HEK293 (cell line): ENCODE measurements around the gene PIP5KL1.
A peak's percentile ranks its signal among the peaks of the same experiment; 100 is the strongest.

ENCODE experiments used
- CTCF ChIA-PET: fragments of 350-600 bp; formaldehyde crosslinking; extraction: SDS; loops from one replicate; lab custom pipeline; 2021; ENCODE audit warnings: antibody characterized with exemption; lab: Yijun Ruan, JAX
- POLR2A ChIA-PET: fragments of 300-600 bp; formaldehyde crosslinking; extraction: SDS; loops from one replicate; lab custom pipeline; 2020; ENCODE audit warnings: antibody characterized with exemption, inconsistent platforms; lab: Yijun Ruan, JAX
- H3K27ac ChIP-seq: fragments of 200-500 bp; sonication (Bioruptor generic); 2 replicates; pipeline ENCODE4 v1.5.1; 2014; ENCODE audit warnings: low read depth, low read length, control low read depth, inconsistent platforms; ENCODE audit errors: extremely low read depth
- H3K36me3 ChIP-seq, 2 experiments: fragments of 200-500 bp in 1 of 2; sonication (Bioruptor generic) in 1 of 2; 1 replicate in 1 of 2; 2 replicates in 1 of 2; pipeline ENCODE4 v1.5.1; 2014 to 2017; ENCODE audit warnings: inconsistent platforms in 2 of 2, low read length in 2 of 2; ENCODE audit not compliant: control insufficient read depth in 2 of 2, insufficient read depth in 1 of 2
- H3K4me1 ChIP-seq: fragments of 200-500 bp; sonication (Bioruptor generic); 2 replicates; pipeline ENCODE4 v1.5.1; 2014; ENCODE audit warnings: mild to moderate bottlenecking, low read length, inconsistent platforms; ENCODE audit not compliant: control insufficient read depth, insufficient read depth
- H3K4me3 ChIP-seq: 2 replicates; pipeline ENCODE4 v1.5.1; 2011; ENCODE audit warnings: low read depth, mild to moderate bottlenecking, control low read depth, low read length, moderate library complexity
- H3K9me3 ChIP-seq: fragments of 200-500 bp; sonication (Bioruptor generic); 2 replicates; pipeline ENCODE4 v1.5.1; 2014; ENCODE audit warnings: low read depth, low read length, inconsistent platforms; ENCODE audit not compliant: control insufficient read depth, insufficient read depth
- BCL11A ChIP-seq: fragments of 450-650 bp; formaldehyde crosslinking; IDR thresholded peaks from 2 replicates; pipeline ENCODE4 v1.5.1; 2016; ENCODE audit warnings: low read depth, missing biosample characterization, missing genetic modification characterization
- BCL11B ChIP-seq: fragments of 450-650 bp; formaldehyde crosslinking; IDR thresholded peaks from 2 replicates; pipeline ENCODE4 v1.5.1; 2016; ENCODE audit warnings: low read depth, missing biosample characterization, missing genetic modification characterization
- EGR2 ChIP-seq: fragments of 450-650 bp; formaldehyde crosslinking; IDR thresholded peaks from 2 replicates; pipeline ENCODE4 v1.5.1; 2016; ENCODE audit warnings: low read depth, missing biosample characterization, missing genetic modification characterization
- FEZF1 ChIP-seq: fragments of 450-650 bp; formaldehyde crosslinking; IDR thresholded peaks from 2 replicates; pipeline ENCODE4 v1.5.1; 2016; ENCODE audit warnings: missing biosample characterization, missing genetic modification characterization
- GLIS2 ChIP-seq: fragments of 450-650 bp; formaldehyde crosslinking; IDR thresholded peaks from 2 replicates; pipeline ENCODE4 v1.5.1; 2016; ENCODE audit warnings: missing biosample characterization, missing genetic modification characterization
- KLF1 ChIP-seq: fragments of 450-650 bp; formaldehyde crosslinking; IDR thresholded peaks from 2 replicates; pipeline ENCODE4 v1.5.1; 2016; ENCODE audit warnings: missing biosample characterization, missing genetic modification characterization
- MYNN ChIP-seq: fragments of 450-650 bp; formaldehyde crosslinking; IDR thresholded peaks from 2 replicates; pipeline ENCODE4 v1.5.1; 2016; ENCODE audit warnings: missing biosample characterization, missing genetic modification characterization, borderline replicate concordance
- PATZ1 ChIP-seq: fragments of 450-650 bp; formaldehyde crosslinking; IDR thresholded peaks from 2 replicates; pipeline ENCODE4 v1.5.1; 2016; ENCODE audit warnings: missing biosample characterization, missing genetic modification characterization
- PRDM1 ChIP-seq: fragments of 450-650 bp; formaldehyde crosslinking; IDR thresholded peaks from 2 replicates; pipeline ENCODE4; 2016; ENCODE audit warnings: missing biosample characterization, missing genetic modification characterization
- WT1 ChIP-seq: fragments of 450-650 bp; formaldehyde crosslinking; IDR thresholded peaks from 2 replicates; pipeline ENCODE4 v1.5.1; 2016; ENCODE audit warnings: missing biosample characterization, missing genetic modification characterization
- ZBTB17 ChIP-seq: fragments of 450-650 bp; formaldehyde crosslinking; IDR thresholded peaks from 2 replicates; pipeline ENCODE4 v1.5.1; 2016; ENCODE audit warnings: missing biosample characterization, missing genetic modification characterization
- ZFHX2 ChIP-seq: fragments of 450-650 bp; formaldehyde crosslinking; conservative IDR thresholded peaks from 2 replicates; pipeline ENCODE4 v1.5.1; 2016; ENCODE audit warnings: missing biosample characterization, missing genetic modification characterization
- ZNF146 ChIP-seq: fragments of 450-650 bp; formaldehyde crosslinking; IDR thresholded peaks from 2 replicates; pipeline ENCODE4 v1.5.1; 2016; ENCODE audit warnings: missing biosample characterization, missing genetic modification characterization
- ZNF202 ChIP-seq: fragments of 450-650 bp; formaldehyde crosslinking; IDR thresholded peaks from 2 replicates; pipeline ENCODE4 v1.5.1; 2016; ENCODE audit warnings: missing biosample characterization, missing genetic modification characterization, borderline replicate concordance
- ZNF394 ChIP-seq: fragments of 450-650 bp; formaldehyde crosslinking; IDR thresholded peaks from 2 replicates; pipeline ENCODE4 v1.5.1; 2016; ENCODE audit warnings: missing biosample characterization, missing genetic modification characterization, mild to moderate bottlenecking, moderate library complexity, borderline replicate concordance
- ZNF426 ChIP-seq: fragments of 450-650 bp; formaldehyde crosslinking; IDR thresholded peaks from 2 replicates; pipeline ENCODE4 v1.5.1; 2017; ENCODE audit warnings: missing biosample characterization, missing genetic modification characterization, mild to moderate bottlenecking, inconsistent platforms, moderate library complexity
- ZNF555 ChIP-seq: fragments of 450-650 bp; formaldehyde crosslinking; conservative IDR thresholded peaks from 2 replicates; pipeline ENCODE4 v1.5.1; 2017; ENCODE audit warnings: missing biosample characterization, mild to moderate bottlenecking, missing genetic modification characterization, inconsistent platforms
- ZNF560 ChIP-seq: fragments of 450-650 bp; formaldehyde crosslinking; IDR thresholded peaks from 2 replicates; pipeline ENCODE4 v1.5.1; 2017; ENCODE audit warnings: missing biosample characterization, missing genetic modification characterization, borderline replicate concordance
- ZNF571 ChIP-seq: fragments of 450-650 bp; formaldehyde crosslinking; IDR thresholded peaks from 2 replicates; pipeline ENCODE4 v1.5.0; 2017; ENCODE audit warnings: missing biosample characterization, missing genetic modification characterization
- ZNF670 ChIP-seq: fragments of 450-650 bp; formaldehyde crosslinking; IDR thresholded peaks from 2 replicates; pipeline ENCODE4 v1.5.1; 2016; ENCODE audit warnings: missing biosample characterization, missing genetic modification characterization, low read depth
- ZNF76 ChIP-seq: fragments of 450-650 bp; formaldehyde crosslinking; IDR thresholded peaks from 2 replicates; pipeline ENCODE4; 2016; ENCODE audit warnings: low read depth, missing biosample characterization, missing genetic modification characterization, borderline replicate concordance
- TF ChIP-seq, protein P1 (sequence below): fragments of 450-650 bp; formaldehyde crosslinking; IDR thresholded peaks from 2 replicates; pipeline ENCODE4 v1.5.1; 2016; ENCODE audit warnings: missing biosample characterization, missing genetic modification characterization
- TF ChIP-seq, protein P2 (sequence below): fragments of 450-650 bp; formaldehyde crosslinking; IDR thresholded peaks from 2 replicates; pipeline ENCODE4 v1.5.1; 2017; ENCODE audit warnings: missing biosample characterization, mild to moderate bottlenecking, missing genetic modification characterization, moderate library complexity

The PIP5KL1 gene

GRCh38 chr9:127885508-127886281 is 44.9 kb downstream of the PIP5KL1 start:
- H3K4me1 ChIP-seq: no peaks in the 10 kb centered on the region
- no peak overlapping the region for H3K27ac ChIP-seq
- no peak overlapping the region for H3K4me3 ChIP-seq
- ChIA-PET CTCF (interaction anchor here (1.3 kb wide), 1 partner anchor 16 kb away, joined by 10 read pairs; no protein-coding TSS in a partner anchor), POLR2A (interaction anchor here (0.6 to 1.2 kb wide), 3 partner anchors 9 to 1915 kb away, joined by 3 to 4 read pairs (median 3); no protein-coding TSS in a partner anchor)
- peaks cover 4 to 34% of the 10 kb centered on the region in 2 experiments for H3K36me3 ChIP-seq
- TF ChIP-seq ZNF560 (no peak), ZNF555 (tag by site-specific recombination) (no peak), ZFHX2 (tag by site-specific recombination) (peak; percentile 57), ZNF202 (tag by site-specific recombination) (no peak), WT1 (no peak), GLIS2 (tag by site-specific recombination) (peak; percentile 50; the same call in 1 of the 2 replicates), EGR2 (tag by site-specific recombination) (peak; percentile 46; the same call in 1 of the 2 replicates), ZNF146 (tag by site-specific recombination) (no peak)
- TF ChIP-seq, protein P1, sequence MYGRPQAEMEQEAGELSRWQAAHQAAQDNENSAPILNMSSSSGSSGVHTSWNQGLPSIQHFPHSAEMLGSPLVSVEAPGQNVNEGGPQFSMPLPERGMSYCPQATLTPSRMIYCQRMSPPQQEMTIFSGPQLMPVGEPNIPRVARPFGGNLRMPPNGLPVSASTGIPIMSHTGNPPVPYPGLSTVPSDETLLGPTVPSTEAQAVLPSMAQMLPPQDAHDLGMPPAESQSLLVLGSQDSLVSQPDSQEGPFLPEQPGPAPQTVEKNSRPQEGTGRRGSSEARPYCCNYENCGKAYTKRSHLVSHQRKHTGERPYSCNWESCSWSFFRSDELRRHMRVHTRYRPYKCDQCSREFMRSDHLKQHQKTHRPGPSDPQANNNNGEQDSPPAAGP (tag by site-specific recombination): no peak
- TF ChIP-seq, protein P2, sequence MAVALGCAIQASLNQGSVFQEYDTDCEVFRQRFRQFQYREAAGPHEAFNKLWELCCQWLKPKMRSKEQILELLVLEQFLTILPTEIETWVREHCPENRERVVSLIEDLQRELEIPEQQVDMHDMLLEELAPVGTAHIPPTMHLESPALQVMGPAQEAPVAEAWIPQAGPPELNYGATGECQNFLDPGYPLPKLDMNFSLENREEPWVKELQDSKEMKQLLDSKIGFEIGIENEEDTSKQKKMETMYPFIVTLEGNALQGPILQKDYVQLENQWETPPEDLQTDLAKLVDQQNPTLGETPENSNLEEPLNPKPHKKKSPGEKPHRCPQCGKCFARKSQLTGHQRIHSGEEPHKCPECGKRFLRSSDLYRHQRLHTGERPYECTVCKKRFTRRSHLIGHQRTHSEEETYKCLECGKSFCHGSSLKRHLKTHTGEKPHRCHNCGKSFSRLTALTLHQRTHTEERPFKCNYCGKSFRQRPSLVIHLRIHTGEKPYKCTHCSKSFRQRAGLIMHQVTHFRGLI: no peak
- H3K9me3 ChIP-seq: no peaks in the 10 kb centered on the region

DNA sequence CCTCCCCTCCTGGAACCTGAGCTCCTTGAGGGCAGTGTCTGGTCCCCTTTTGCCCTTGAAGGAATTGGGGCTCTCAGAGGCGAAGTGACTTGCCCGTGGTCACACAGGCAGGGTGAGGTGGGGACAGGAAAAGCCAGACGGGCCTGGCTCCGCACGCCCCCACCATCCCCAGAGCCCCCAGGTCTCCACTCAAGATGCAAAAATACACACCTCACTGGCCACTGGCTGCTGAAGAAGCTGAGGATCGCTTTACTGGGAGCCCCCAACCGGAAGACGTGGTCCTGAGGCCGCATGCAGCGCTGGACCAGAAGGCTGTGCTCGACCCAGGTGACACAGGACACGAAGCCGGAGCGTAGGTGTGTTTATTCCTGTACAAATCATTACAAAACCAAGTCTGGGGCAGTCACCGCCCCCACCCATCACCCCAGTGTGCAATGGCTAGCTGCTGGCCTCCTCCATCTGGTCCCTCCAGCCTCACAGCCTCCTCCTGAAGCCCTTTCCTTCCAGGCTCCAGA is 45.5 kb downstream of the PIP5KL1 start:
- no peaks in the 10 kb centered on the region for H3K4me1 ChIP-seq
- H3K36me3 ChIP-seq: peaks cover 4 to 27% of the 10 kb centered on the region in 2 experiments
- ChIA-PET CTCF (interaction anchor here (1.1 to 1.3 kb wide), 2 partner anchors 16 to 60 kb away, joined by 3 to 10 read pairs; no protein-coding TSS in a partner anchor), POLR2A (interaction anchor here (0.6 to 1.2 kb wide), 4 partner anchors 10 to 1916 kb away, joined by 3 to 4 read pairs (median 3); partner anchors contain the start of gene ST6GALNAC4)
- TF ChIP-seq ZFHX2 (tag by site-specific recombination) (no peak), ZNF670 (tag by site-specific recombination) (no peak)
- no peaks in the 10 kb centered on the region for H3K9me3 ChIP-seq
- no peak overlapping the region for H3K27ac ChIP-seq
- H3K4me3 ChIP-seq: no peak overlapping the region

DNA sequence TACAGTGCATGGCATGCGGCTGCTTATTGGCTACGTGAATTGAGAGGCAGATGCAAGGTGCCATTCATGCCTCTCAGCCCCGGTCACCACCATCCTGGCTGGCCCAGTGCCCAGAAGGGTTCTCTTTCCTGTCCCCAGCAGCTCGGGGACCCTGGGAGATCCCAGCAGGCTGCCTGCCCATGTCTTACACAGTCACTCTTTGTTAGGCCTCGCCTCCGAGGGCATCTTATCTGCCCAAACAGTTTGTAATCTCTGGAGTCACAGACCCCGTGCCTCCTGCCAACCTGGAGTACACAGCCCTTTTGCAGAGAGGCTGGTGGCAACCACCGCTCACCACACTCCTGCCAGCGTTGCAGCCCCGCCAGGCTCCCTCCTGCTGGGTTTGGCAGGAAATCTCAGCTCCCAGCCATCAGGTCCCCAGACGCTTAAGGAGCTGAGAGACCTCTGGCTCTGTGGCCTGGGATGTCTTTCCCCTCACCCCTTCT is 46.1 kb downstream of the PIP5KL1 start:
- CTCF ChIA-PET: interaction anchor here (1.1 kb wide), 1 partner anchor 59 kb away, joined by 3 read pairs; no protein-coding TSS in a partner anchor
- H3K4me3 ChIP-seq: no peak overlapping the region
- POLR2A ChIA-PET: interaction anchor here (0.8 to 1.0 kb wide), 2 partner anchors 13 to 33 kb away, joined by 3 read pairs; partner anchors contain the start of gene ST6GALNAC4
- peaks cover 4 to 24% of the 10 kb centered on the region in 2 experiments for H3K36me3 ChIP-seq
- no peak overlapping the region for H3K27ac ChIP-seq
- no peaks in the 10 kb centered on the region for H3K4me1 ChIP-seq
- H3K9me3 ChIP-seq: no peaks in the 10 kb centered on the region
- TF ChIP-seq ZNF571 (no peak), BCL11A (no peak), MYNN (tag by site-specific recombination) (no peak), KLF1 (tag by site-specific recombination) (no peak), PRDM1 (tag by site-specific recombination) (no peak), ZNF394 (no peak), FEZF1 (tag by site-specific recombination) (no peak), ZNF76 (tag by site-specific recombination) (peak; percentile 11; the same call in 1 of the 2 replicates), BCL11B (tag by site-specific recombination) (no peak), ZNF426 (no peak), PATZ1 (tag by site-specific recombination) (peak; percentile 5; the same call in 1 of the 2 replicates), ZBTB17 (tag by site-specific recombination) (no peak)
- TF ChIP-seq, protein P2: peak; percentile 68
